T-cell (primary cell): ENCODE measurements around the gene DNAH6. TPM values are rescaled to one million over a fixed set of nuclear protein-coding genes. Genes with fewer than 3 reads are reported as not detected.
"Not testable (repeated sequence)": the region's sequence is repeated elsewhere in the genome, so short reads cannot be mapped to it uniquely, and the experiment has no call there.

Experiments used
- ATAC-seq, 4 experiments: fragments of 200-7000 bp in 3 of 4; fragments of 150-1000 bp in 1 of 4; cut with Tn5 transposase; replicated peaks in 1 of 4; 1 replicate in 3 of 4; 2 replicates in 1 of 4; pipeline ENCODE4 v1.10.0; 2021; ENCODE audit warnings: moderate library complexity in 3 of 4, mild to moderate bottlenecking in 2 of 4, moderate number of reproducible peaks in 1 of 4
- CTCF ChIA-PET, 2 donors: fragments of 300-600 bp; sonication (Branson Sonifier 250); formaldehyde crosslinking; loops; one replicate each; lab custom pipeline; 2022; ENCODE audit warnings: antibody characterized with exemption in 2 of 2; lab: Charles Lee
- POLR2A ChIA-PET, 2 donors: fragments of 300-600 bp; sonication (Branson Sonifier 250); formaldehyde crosslinking; loops; one replicate each; lab custom pipeline; 2022; ENCODE audit warnings: antibody characterized with exemption in 2 of 2; lab: Charles Lee
- DNase-seq, 35 experiments: peaks; one replicate each; pipeline versions ENCODE4 v3.0.0 to v3.0.0-alpha.2; 2013 to 2023
- H3K27ac ChIP-seq: one replicate; pipeline ENCODE4 v1.5.1; 2013; ENCODE audit warnings: low read length
- H3K27me3 ChIP-seq, 2 experiments: replicated peaks in 1 of 2; 1 replicate in 1 of 2; 2 replicates in 1 of 2; pipeline versions ENCODE4 v1.6.1 to v1.7.0; 2013; ENCODE audit warnings: low read length in 1 of 2, mixed read lengths in 1 of 2; ENCODE audit not compliant: control insufficient read depth in 2 of 2, insufficient read depth in 2 of 2; ENCODE audit errors: extremely low read depth in 1 of 2
- H3K36me3 ChIP-seq, 2 donors: 1 replicate in 1 of 2; 2 replicates in 1 of 2; pipeline versions ENCODE4 v1.6.1 to v1.7.0; 2013; ENCODE audit warnings: low read length in 1 of 2; ENCODE audit not compliant: control insufficient read depth in 2 of 2, insufficient read depth in 1 of 2; ENCODE audit errors: extremely low read depth in 1 of 2
- H3K4me1 ChIP-seq, 2 experiments: 1 replicate in 1 of 2; 2 replicates in 1 of 2; pipeline versions ENCODE4 v1.6.1 to v1.7.0; 2013; ENCODE audit warnings: low read length in 2 of 2, mixed read lengths in 1 of 2; ENCODE audit not compliant: insufficient read depth in 2 of 2, control insufficient read depth in 1 of 2; ENCODE audit errors: extremely low read depth in 1 of 2
- H3K4me3 ChIP-seq, 2 donors: 1 replicate in 1 of 2; 2 replicates in 1 of 2; pipeline versions ENCODE4 v1.5.1 to v1.7.0; 2013; ENCODE audit warnings: mild to moderate bottlenecking in 2 of 2, low read length in 1 of 2, moderate library complexity in 1 of 2; ENCODE audit not compliant: control insufficient read depth in 1 of 2; ENCODE audit errors: extremely low read depth in 1 of 2
- H3K9me3 ChIP-seq: 2 replicates; pipeline ENCODE4 v1.7.0; 2013
- H3K27ac Mint-ChIP-seq, 2 donors: one replicate each; pipeline ENCODE4 v1.8.0; 2020 to 2021; ENCODE audit warnings: mild to moderate bottlenecking in 2 of 2, mixed read lengths in 2 of 2
- H3K27me3 Mint-ChIP-seq, 2 donors: one replicate each; pipeline ENCODE4 v1.8.0; 2021 to 2022; ENCODE audit warnings: mixed read lengths in 2 of 2
- H3K36me3 Mint-ChIP-seq: one replicate; pipeline ENCODE4 v1.8.0; 2021; ENCODE audit warnings: mixed read lengths
- H3K4me1 Mint-ChIP-seq, 3 donors: one replicate each; pipeline ENCODE4 v1.8.0; 2020 to 2022; ENCODE audit warnings: mixed read lengths in 3 of 3, mild to moderate bottlenecking in 1 of 3
- H3K4me3 Mint-ChIP-seq, 3 donors: one replicate each; pipeline ENCODE4 v1.8.0; 2020 to 2022; ENCODE audit warnings: mild to moderate bottlenecking in 3 of 3, mixed read lengths in 3 of 3, moderate library complexity in 3 of 3
- H3K9me3 Mint-ChIP-seq, 3 donors: one replicate each; pipeline ENCODE4 v1.8.0; 2020 to 2022; ENCODE audit warnings: mixed read lengths in 3 of 3
- WGBS: methylation state at CpG from one replicate; pipeline ENCODE4 v1.1.5; 2013; ENCODE audit warnings: missing lambda C conversion rate; ENCODE audit not compliant: insufficient coverage; 5-methylcytosine and 5-hydroxymethylcytosine counted together
- total RNA-seq, 35 experiments: library from RNA in 6 of 35; stranded (reverse) in 6 of 35; fragments of 120-200 nt in 1 of 35; gene quantifications; one replicate each; pipeline versions ENCODE4 v1.2.1 to v1.2.4 and lab custom pipeline; 2013 to 2026

DNAH6 gene
- total RNA-seq, 5 donors from 2014 or later (not counting 1 experiment from before 2014, with no cell fraction given) = 0.44 to 2.0 (median 1.2) TPM

GRCh38 chr2:84496386-84496785, 19.9 kb upstream of the DNAH6 start:
- Histone ChIP-seq H3K36me3 (no peaks in the 10 kb centered on the region), H3K27ac (no peak overlapping the region), H3K4me3 (no peak overlapping the region), H3K27me3 (no peaks in the 10 kb centered on the region), H3K4me1 (peaks cover 4 to 10% of the 10 kb centered on the region in 2 experiments), H3K9me3 (no peaks in the 10 kb centered on the region)
- H3K27ac Mint-ChIP-seq = no peak overlapping the region
- ChIA-PET CTCF (no interaction called here), POLR2A (no interaction called here)
- ATAC-seq (no peak), DNase-seq (no peak)
- H3K4me3 Mint-ChIP-seq = no peak overlapping the region
- no peaks in the 10 kb centered on the region for H3K27me3 Mint-ChIP-seq
- peaks cover 15 to 18% (median 18%) of the 10 kb centered on the region in 3 donors for H3K4me1 Mint-ChIP-seq
- no peaks in the 10 kb centered on the region for H3K36me3 Mint-ChIP-seq
- peaks cover 0 to 3% (median 0%) of the 10 kb centered on the region in 3 donors for H3K9me3 Mint-ChIP-seq

DNA sequence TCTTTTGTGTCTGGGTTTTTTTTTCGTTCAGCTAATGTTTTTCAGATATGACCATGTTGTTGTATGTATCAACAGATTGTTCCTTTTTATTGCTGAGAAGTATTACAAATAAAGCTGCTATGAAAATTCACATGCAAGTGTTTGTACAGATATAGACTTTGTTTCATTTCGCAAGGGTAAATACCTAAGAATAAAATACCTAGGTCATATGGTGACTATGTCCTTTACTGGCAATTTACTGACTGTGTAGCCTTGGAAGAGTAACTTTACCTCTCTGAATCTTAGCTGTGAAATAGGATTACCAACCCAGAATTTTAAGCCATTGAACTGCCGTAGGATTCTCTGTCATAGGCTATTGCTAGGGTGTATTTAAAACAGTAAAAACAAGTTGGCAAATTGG, 19.0 kb upstream of the DNAH6 start:
- no peaks in the 10 kb centered on the region for H3K27me3 Mint-ChIP-seq
- POLR2A ChIA-PET = interaction anchor here (0.5 to 0.7 kb wide), 2 partner anchors 42 to 442 kb away, joined by 3 to 4 read pairs; no protein-coding TSS in a partner anchor
- Histone ChIP-seq H3K27ac (no peak overlapping the region), H3K4me1 (peaks cover 4 to 10% of the 10 kb centered on the region in 2 experiments), H3K27me3 (no peaks in the 10 kb centered on the region), H3K4me3 (no peak overlapping the region), H3K9me3 (no peaks in the 10 kb centered on the region), H3K36me3 (no peaks in the 10 kb centered on the region)
- H3K9me3 Mint-ChIP-seq = peaks cover 0 to 3% (median 3%) of the 10 kb centered on the region in 3 donors
- 100% methylated on average over 1 of the region's 3 CpGs for WGBS
- no peak overlapping the region for H3K4me3 Mint-ChIP-seq
- peak overlapping the region in 1 of 2 donors; percentile 30 for H3K27ac Mint-ChIP-seq
- H3K36me3 Mint-ChIP-seq = no peaks in the 10 kb centered on the region
- DNase-seq = no peak
- CTCF ChIA-PET = interaction anchor here (0.5 to 2.2 kb wide), 16 partner anchors 8 to 518 kb away, joined by 3 to 14 read pairs (median 4); no protein-coding TSS in a partner anchor
- H3K4me1 Mint-ChIP-seq = peaks cover 15 to 18% (median 18%) of the 10 kb centered on the region in 3 donors
- ATAC-seq = no peak

DNA sequence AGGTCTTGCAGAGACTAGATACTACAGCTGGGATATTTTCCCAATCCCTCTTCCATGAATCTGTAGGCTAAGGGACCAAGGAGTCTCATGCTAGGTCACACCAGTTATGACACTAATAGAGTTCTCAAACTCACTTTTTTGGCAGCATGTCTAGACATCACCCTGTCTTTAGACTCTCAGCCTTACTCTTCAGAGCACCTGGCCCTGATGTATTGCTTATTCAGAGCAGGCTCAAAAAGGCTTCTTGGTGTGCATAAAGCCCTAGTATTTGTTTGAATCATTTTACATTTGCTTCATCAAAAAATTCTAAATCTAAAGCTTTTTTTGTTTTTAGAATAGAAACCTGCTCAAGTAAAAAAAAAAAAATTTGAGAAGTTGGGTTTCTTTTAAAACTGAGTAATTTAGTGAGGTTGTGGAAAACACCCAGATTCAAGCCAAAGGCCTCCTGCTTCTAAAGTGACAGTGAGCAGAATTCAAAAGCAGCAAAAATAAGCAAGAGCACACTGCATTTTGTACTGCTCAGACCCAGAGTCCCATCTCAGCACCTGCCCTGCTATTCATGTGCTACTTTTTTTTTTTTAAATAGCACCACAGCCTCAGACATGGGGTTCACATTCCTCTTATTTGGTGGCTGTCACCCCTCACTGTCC, 18.0 kb upstream of the DNAH6 start:
- H3K27ac Mint-ChIP-seq = peak overlapping the region; percentile 7 to 51

GRCh38 chr2:84511024-84511423, 5.3 kb upstream of the DNAH6 start:
- POLR2A ChIA-PET, H3K4me3 ChIP-seq, H3K4me1 ChIP-seq, CTCF ChIA-PET, H3K27me3 ChIP-seq, H3K9me3 ChIP-seq, H3K36me3 ChIP-seq, H3K4me3 Mint-ChIP-seq, H3K27ac ChIP-seq, H3K27me3 Mint-ChIP-seq, ATAC-seq: not testable (repeated sequence)
- H3K4me1 Mint-ChIP-seq = peaks cover 12 to 26% (median 16%) of the 10 kb centered on the region in 3 donors
- peaks cover 0 to 20% (median 4%) of the 10 kb centered on the region in 3 donors for H3K9me3 Mint-ChIP-seq
- peaks cover 19% of the 10 kb centered on the region for H3K36me3 Mint-ChIP-seq
- 52% methylated on average over 4 of the region's 10 CpGs for WGBS
- DNase-seq = peak in 32 of 35 experiments; percentile 11 to 62 (median 35)
- H3K27ac Mint-ChIP-seq = peak overlapping the region; percentile 11 to 22

More for the DNA sequence above, 18.0 kb upstream of the DNAH6 start:
- no peak for DNase-seq
- Mint-ChIP-seq H3K27me3 (no peaks in the 10 kb centered on the region), H3K36me3 (no peaks in the 10 kb centered on the region), H3K9me3 (peaks cover 0 to 3% (median 3%) of the 10 kb centered on the region in 3 donors), H3K4me3 (no peak overlapping the region), H3K4me1 (peaks cover 15 to 18% (median 18%) of the 10 kb centered on the region in 3 donors)
- ATAC-seq = no peak
- Histone ChIP-seq H3K27me3 (no peaks in the 10 kb centered on the region), H3K4me3 (no peak overlapping the region), H3K36me3 (no peaks in the 10 kb centered on the region), H3K9me3 (no peaks in the 10 kb centered on the region), H3K4me1 (peaks cover 4 to 10% of the 10 kb centered on the region in 2 experiments), H3K27ac (no peak overlapping the region)
- ChIA-PET CTCF (interaction anchor here (0.6 to 2.2 kb wide), 11 partner anchors 9 to 517 kb away, joined by 3 to 14 read pairs (median 3); partner anchors contain the start of gene DNAH6 (in 1 of the 2)), POLR2A (interaction anchor here in 1 of 2 donors (0.5 kb wide), 1 partner anchor 441 kb away, joined by 3 read pairs; no protein-coding TSS in a partner anchor)

GRCh38 chr2:84515788-84516187, 510 bp upstream of the DNAH6 start:
- H3K27me3 Mint-ChIP-seq = no peaks in the 10 kb centered on the region
- H3K27me3 ChIP-seq = no peaks in the 10 kb centered on the region
- DNase-seq (no peak), ATAC-seq (no peak)
- 95% methylated on average over 3 of the region's 9 CpGs for WGBS
- peak overlapping the region; percentile 53 to 77 for H3K4me3 ChIP-seq
- H3K36me3 Mint-ChIP-seq = peaks cover 8% of the 10 kb centered on the region
- no peaks in the 10 kb centered on the region for H3K9me3 ChIP-seq
- H3K27ac Mint-ChIP-seq = peak overlapping the region; percentile 82 to 87
- no peaks in the 10 kb centered on the region for H3K36me3 ChIP-seq
- peaks cover 3 to 13% (median 4%) of the 10 kb centered on the region in 3 donors for H3K9me3 Mint-ChIP-seq
- H3K27ac ChIP-seq = peak overlapping the region; percentile 43
- ChIA-PET POLR2A (interaction anchor here (0.7 to 1.0 kb wide), 4 partner anchors 172 to 460 kb away, joined by 3 read pairs; no protein-coding TSS in a partner anchor), CTCF (interaction anchor here in 1 of 2 donors (1.0 kb wide), 1 partner anchor 366 kb away, joined by 4 read pairs; no protein-coding TSS in a partner anchor)
- H3K4me1 ChIP-seq = peaks cover 9 to 11% of the 10 kb centered on the region in 2 experiments
- peak overlapping the region; percentile 75 to 88 (median 84) for H3K4me3 Mint-ChIP-seq
- H3K4me1 Mint-ChIP-seq = peaks cover 19 to 37% (median 29%) of the 10 kb centered on the region in 3 donors

DNA sequence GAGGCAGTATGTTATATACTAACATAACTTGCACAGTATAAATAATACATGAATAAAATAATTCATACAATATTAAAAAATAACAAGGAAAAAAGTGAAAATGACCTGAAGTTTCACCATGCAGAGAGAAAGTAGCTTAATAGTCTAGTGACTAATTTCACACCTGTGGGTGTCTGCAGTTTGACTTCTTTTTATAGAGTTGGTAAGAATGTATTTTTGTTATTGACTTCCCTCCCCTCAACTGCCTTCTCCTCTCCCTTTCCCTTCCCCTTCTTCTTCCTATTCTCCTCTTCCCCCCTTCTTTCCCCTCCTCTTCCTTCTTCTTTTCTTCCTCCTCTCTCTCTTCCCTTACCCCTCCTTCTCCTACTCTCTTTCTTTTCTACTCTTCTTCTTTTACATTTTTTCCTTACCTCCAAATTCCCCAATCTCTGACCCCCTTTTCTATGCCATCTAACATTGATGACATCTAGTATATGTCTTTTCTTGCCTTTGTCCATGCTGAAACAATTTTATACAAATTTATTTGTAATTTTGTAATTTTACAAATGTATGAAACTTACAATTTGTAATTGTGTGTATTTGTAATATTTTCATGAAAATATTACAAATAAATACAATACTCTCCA, 3.1 kb downstream of the DNAH6 start:
- Histone ChIP-seq H3K36me3 (no peaks in the 10 kb centered on the region), H3K27ac (no peak overlapping the region), H3K4me1 (peaks cover 9 to 11% of the 10 kb centered on the region in 2 experiments), H3K27me3 (no peaks in the 10 kb centered on the region), H3K9me3 (no peaks in the 10 kb centered on the region), H3K4me3 (no peak overlapping the region)
- Mint-ChIP-seq H3K36me3 (peaks cover 6% of the 10 kb centered on the region), H3K9me3 (peaks cover 0 to 10% (median 3%) of the 10 kb centered on the region in 3 donors), H3K4me3 (no peak overlapping the region), H3K27me3 (no peaks in the 10 kb centered on the region), H3K27ac (no peak overlapping the region), H3K4me1 (peaks cover 13 to 24% (median 20%) of the 10 kb centered on the region in 3 donors)
- POLR2A ChIA-PET = no interaction called here
- DNase-seq (no peak), ATAC-seq (no peak)
- CTCF ChIA-PET = no interaction called here
